Measurements from ENCODE around the gene KCNIP3.
"Not testable (repeated sequence)": the region's sequence is repeated elsewhere in the genome, so short reads cannot be mapped to it uniquely, and the experiment has no call there.

Gene KCNIP3

GRCh38 chr2:95374451-95374920 lies 77.3 kb downstream of the KCNIP3 start:
- no peak for DNase-seq

- no peak for DNase-seq
Measured at GRCh38 chr2:95374921-95375471, 77.8 kb downstream of the KCNIP3 start.

GRCh38 chr2:95375532-95376150 lies 78.5 kb downstream of the KCNIP3 start:
- no peak for DNase-seq

GRCh38 chr2:95376311-95377215 lies 79.4 kb downstream of the KCNIP3 start:
- DNase-seq = no peak

GRCh38 chr2:95377216-95378123 lies 80.3 kb downstream of the KCNIP3 start:
- no peak for DNase-seq

GRCh38 chr2:95378281-95378680 lies 81.1 kb downstream of the KCNIP3 start:
- DNase-seq = not testable (repeated sequence)

GRCh38 chr2:95379371-95379831 lies 82.3 kb downstream of the KCNIP3 start:
- DNase-seq = no peak

- DNase-seq = no peak
Measured at GRCh38 chr2:95380280-95380679, 83.1 kb downstream of the KCNIP3 start.

- no peak for DNase-seq
Measured at GRCh38 chr2:95380731-95381130, 83.6 kb downstream of the KCNIP3 start.

- DNase-seq = no peak
Measured at GRCh38 chr2:95381212-95382191, 84.4 kb downstream of the KCNIP3 start.

GRCh38 chr2:95382192-95382591 lies 85.0 kb downstream of the KCNIP3 start:
- DNase-seq = no peak

GRCh38 chr2:95382686-95383634 lies 85.8 kb downstream of the KCNIP3 start:
- DNase-seq = no peak

GRCh38 chr2:95383635-95384027 lies 86.5 kb downstream of the KCNIP3 start:
- no peak for DNase-seq

- no peak for DNase-seq
Measured at GRCh38 chr2:95384854-95385569, 87.9 kb downstream of the KCNIP3 start.

GRCh38 chr2:95385570-95385984 lies 88.4 kb downstream of the KCNIP3 start:
- DNase-seq = no peak

- no peak for DNase-seq
Measured at GRCh38 chr2:95386031-95386430, 88.9 kb downstream of the KCNIP3 start.

GRCh38 chr2:95387358-95387757 lies 90.2 kb downstream of the KCNIP3 start:
- no peak for DNase-seq

GRCh38 chr2:95388091-95388692 lies 91.0 kb downstream of the KCNIP3 start:
- no peak for DNase-seq

GRCh38 chr2:95388856-95389244 lies 91.7 kb downstream of the KCNIP3 start:
- no peak for DNase-seq

All from NCI-H526 (cell line).